ENCODE data around the gene SLC27A4.

- TF ChIP-seq CTCF (conservative IDR thresholded peaks at IDR 0.05; ENCODE audit: low read length) (no peak), EZH2phosphoT487 (IDR thresholded peaks at IDR 0.05; ENCODE audit: borderline replicate concordance, low read depth, low read length) (no peak)
Observed at GRCh38 chr9:128321879-128322403, 18.4 kb upstream of the SLC27A4 start.
